Activated CD4-positive, alpha-beta T cell treated with anti-CD3 and anti-CD28 coated beads, Interleukin-2, amount 50 U/mL, for 48 hours (primary cell): Measurements from ENCODE around the gene NAA60.

Experiments
- DNase-seq, 2 experiments: peaks; one replicate each; pipeline ENCODE4 v3.0.0-alpha.2; 2020

NAA60 gene

GRCh38 chr16:3513892-3514583, 70.6 kb downstream of the NAA60 start:
- DNase-seq, result no peak

GRCh38 chr16:3514621-3515020, 71.1 kb downstream of the NAA60 start:
- DNase-seq, result no peak

DNA sequence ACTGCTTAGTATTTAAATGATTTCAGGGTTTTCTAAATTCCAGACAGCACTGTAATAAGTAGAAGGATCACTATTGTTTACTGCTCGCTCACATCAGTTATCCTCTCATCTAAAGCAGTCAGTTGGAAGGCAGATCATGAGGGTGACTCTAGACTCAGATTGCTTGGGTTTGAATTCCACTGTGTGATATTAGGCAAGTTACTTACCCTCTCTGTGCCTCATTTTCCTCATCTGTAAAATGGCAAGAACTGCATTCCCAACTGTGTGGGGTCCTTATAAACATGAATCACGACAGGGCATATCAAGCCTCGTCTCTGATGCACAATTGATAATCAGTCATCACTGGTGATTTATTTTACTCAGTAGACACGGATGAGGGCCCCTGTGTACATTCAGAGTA, 72.4 kb downstream of the NAA60 start:
- no peak for DNase-seq

- DNase-seq, result no peak
Measured at GRCh38 chr16:3518292-3518985, 75.0 kb downstream of the NAA60 start.

DNA sequence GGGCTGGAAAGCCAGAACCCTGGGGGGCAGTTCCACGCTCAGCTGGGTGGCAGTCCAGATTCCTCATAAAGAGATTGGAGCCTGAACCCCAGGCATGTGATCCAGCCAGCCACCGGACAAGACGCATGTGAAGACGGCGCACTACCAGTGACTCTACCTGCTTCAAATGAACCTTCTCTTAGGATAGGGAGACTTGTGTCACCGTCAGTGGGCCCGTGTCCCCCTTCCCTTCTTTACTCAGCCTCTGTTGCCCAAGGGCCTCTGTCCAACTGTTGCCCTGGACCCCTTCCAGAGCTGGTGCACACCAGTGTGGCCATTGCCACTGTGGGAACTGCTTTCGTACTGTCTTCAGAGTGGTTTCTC, 75.5 kb downstream of the NAA60 start:
- DNase-seq, result no peak

GRCh38 chr16:3519581-3519980, 76.1 kb downstream of the NAA60 start:
- no peak for DNase-seq

DNA sequence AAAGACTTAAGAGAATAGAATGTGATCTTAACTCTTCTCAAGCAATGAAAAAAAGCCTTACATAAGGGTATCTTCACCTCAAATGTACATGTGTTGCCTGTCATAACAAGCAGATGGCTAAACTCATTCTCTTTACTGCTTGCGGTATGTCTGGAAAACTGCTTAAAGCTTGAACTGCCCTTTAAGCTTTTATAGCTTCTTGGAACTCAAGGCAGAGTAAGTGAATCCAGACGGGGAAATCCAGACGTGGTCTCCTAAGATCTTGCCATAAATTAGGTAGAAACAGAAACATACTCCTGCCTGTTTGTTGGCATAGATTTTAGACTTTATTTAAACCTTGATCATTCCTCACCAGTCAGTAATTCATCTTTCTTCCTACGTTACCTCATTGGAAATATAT, 76.9 kb downstream of the NAA60 start:
- no peak for DNase-seq

GRCh38 chr16:3520841-3521240, 77.4 kb downstream of the NAA60 start:
- DNase-seq, result no peak

DNA sequence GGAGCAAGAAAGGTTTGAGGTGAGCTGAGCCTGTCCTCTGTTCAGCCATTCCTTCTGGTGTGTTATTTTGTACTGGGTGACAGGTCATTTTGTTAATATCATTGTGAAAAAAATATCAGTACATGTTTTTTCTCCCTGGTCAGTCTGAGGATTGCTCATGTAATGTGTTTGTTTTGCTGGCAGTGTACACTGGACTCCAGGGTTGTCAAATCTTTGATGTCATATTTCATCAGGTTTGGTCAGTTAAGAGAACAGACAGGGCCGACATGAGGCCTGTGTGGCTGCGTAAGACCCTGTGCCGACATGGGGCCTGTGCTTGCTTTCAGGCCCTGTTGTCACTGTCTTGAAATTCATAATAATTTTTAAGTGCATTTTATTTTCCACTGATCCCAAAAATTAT, 79.8 kb downstream of the NAA60 start:
- DNase-seq, result no peak

GRCh38 chr16:3525951-3526350, 82.5 kb downstream of the NAA60 start:
- no peak for DNase-seq

- DNase-seq, result peak; percentile 71 to 79
Measured at GRCh38 chr16:3527216-3527829, 83.8 kb downstream of the NAA60 start.

DNA sequence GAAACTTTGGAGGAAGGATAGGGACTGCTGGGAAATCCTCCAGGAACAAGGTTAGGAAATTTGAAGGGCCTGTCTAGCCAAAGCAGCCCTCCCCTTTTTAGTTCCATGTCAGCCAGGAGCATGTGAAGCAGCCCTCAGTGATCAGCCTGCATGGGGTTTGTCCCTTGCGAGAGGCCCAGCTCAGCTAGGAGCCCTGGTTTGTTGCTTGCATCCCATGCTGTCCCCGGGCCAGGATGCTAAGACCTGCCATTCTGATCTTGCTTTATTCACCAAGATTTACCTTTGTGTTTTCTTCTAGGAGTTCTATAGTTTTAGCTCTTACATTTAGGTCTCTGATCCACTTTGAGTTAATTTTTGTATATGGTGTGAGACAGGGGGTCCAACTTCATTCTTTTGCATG, 84.9 kb downstream of the NAA60 start:
- DNase-seq, result no peak

DNA sequence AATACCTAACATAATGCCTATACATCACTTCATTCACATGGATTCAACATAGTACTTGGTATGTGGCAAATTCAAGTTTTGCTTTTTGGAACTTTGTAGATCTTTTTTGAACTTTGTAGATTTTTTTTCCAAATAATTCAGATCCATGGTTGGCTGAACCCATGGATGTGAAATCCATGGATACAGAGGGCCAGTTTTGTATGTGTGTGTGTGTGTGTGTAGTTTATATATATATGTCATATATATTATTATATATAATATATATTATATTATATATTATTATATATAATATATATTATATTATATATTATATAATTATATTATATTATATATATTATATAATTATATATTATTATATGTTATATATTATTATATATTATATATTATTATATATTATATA, 85.7 kb downstream of the NAA60 start:
- no peak for DNase-seq

- no peak for DNase-seq
Measured at GRCh38 chr16:3530371-3530914, 87.0 kb downstream of the NAA60 start.

DNA sequence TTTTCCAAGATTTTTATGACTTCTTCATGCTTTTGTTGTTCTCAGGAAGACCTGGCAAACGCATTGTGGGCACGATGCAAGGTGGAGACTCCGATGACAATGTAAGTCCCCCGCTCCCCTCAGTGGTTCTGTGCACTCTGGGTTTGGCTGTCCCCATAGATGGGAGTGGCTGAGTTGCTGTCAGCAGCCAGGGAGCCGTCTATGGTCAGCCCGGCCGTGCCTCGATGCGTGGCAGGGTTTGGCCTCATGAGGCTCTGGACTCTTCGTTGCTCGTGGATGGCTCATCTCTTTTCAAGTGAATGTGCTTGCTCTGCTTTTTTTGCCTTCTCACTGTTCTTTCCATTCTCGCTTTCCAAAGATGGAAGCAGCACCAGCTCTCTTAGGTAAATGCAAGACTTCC, 89.3 kb downstream of the NAA60 start:
- DNase-seq, result no peak

DNA sequence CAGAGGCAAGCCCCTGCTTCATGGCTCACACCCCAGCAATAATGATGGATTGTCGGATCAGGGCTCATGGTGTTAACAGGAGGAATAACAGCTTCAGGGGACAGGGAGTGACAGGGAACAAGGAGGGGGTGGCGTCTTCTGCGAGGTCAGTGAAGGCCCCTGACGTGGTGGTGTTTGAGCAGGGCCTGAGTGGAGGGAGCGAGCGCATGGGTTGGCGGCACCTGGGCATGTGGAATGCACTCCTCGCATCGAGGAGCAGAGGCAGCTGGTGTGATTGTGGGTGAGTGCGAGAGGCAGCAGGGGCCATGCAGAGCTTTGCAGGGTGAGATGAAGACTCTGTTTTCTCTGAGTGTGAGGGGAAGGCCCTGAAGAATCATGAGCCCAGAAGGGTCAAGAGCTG, 90.6 kb downstream of the NAA60 start:
- no peak for DNase-seq

- DNase-seq, result no peak
Measured at GRCh38 chr16:3536271-3536731, 92.8 kb downstream of the NAA60 start.
